Fibroblast of lung (primary cell): ENCODE results near the gene ABL1. TPM values are rescaled to one million over a fixed set of nuclear protein-coding genes. Genes with fewer than 3 reads are reported as not detected.

ENCODE experiments used
- DNase-seq, 2 donors: peaks; one replicate each; pipeline versions ENCODE4 v3.0.0 to v3.0.0-alpha.2; 2010; ENCODE audit warnings: low read depth in 2 of 2
- H2AFZ ChIP-seq: 2 replicates; pipeline ENCODE4 v1.5.1; 2012; ENCODE audit warnings: low read length, control low read depth, inconsistent platforms
- H3K27ac ChIP-seq: 2 replicates; pipeline ENCODE4 v1.5.1; 2011; ENCODE audit warnings: low read length, control low read depth; ENCODE audit not compliant: insufficient read depth
- H3K27me3 ChIP-seq: 2 replicates; pipeline ENCODE4 v1.5.1; 2011; ENCODE audit warnings: mild to moderate bottlenecking, low read length; ENCODE audit not compliant: control insufficient read depth, insufficient read depth
- H3K36me3 ChIP-seq: 2 replicates; pipeline ENCODE4 v1.5.1; 2011; ENCODE audit warnings: low read length; ENCODE audit not compliant: control insufficient read depth, insufficient read depth
- H3K4me1 ChIP-seq: 2 replicates; pipeline ENCODE4 v1.5.1; 2011; ENCODE audit warnings: low read length; ENCODE audit not compliant: control insufficient read depth, insufficient read depth; ENCODE audit errors: extremely low read depth
- H3K4me2 ChIP-seq: 2 replicates; pipeline ENCODE4 v1.5.1; 2011; ENCODE audit warnings: low read length, control low read depth; ENCODE audit not compliant: insufficient read depth; ENCODE audit errors: extremely low read depth
- H3K4me3 ChIP-seq, 4 experiments: fragments of 200-600 bp in 1 of 4; sonication (generic) in 1 of 4; replicated peaks in 1 of 4; 2 replicates each; pipeline ENCODE4 v1.5.1; 2011 to 2016; ENCODE audit warnings: low read length in 4 of 4, low read depth in 3 of 4, mild to moderate bottlenecking in 3 of 4, control low read depth in 2 of 4, inconsistent platforms in 1 of 4, mixed read lengths in 1 of 4; ENCODE audit not compliant: insufficient read depth in 1 of 4; ENCODE audit errors: control extremely low read depth in 1 of 4
- H3K79me2 ChIP-seq: 2 replicates; pipeline ENCODE4 v1.5.1; 2012; ENCODE audit warnings: mild to moderate bottlenecking, low read length, inconsistent platforms; ENCODE audit not compliant: control insufficient read depth, insufficient read depth
- H3K9ac ChIP-seq: 2 replicates; pipeline ENCODE4 v1.5.1; 2011; ENCODE audit warnings: mild to moderate bottlenecking, low read length, control low read depth; ENCODE audit not compliant: insufficient read depth
- H3K9me3 ChIP-seq: 2 replicates; pipeline ENCODE4 v1.5.1; 2012; ENCODE audit warnings: low read depth, low read length; ENCODE audit not compliant: control insufficient read depth, insufficient read depth
- H4K20me1 ChIP-seq: 2 replicates; pipeline ENCODE4 v1.5.1; 2011; ENCODE audit warnings: low read length; ENCODE audit not compliant: control insufficient read depth, insufficient read depth; ENCODE audit errors: extremely low read depth
- EZH2 ChIP-seq: IDR thresholded peaks from 2 replicates; pipeline ENCODE4 v1.5.1; 2012; ENCODE audit warnings: low read length, control low read depth, mild to moderate bottlenecking; ENCODE audit errors: missing control alignments
- polyA plus RNA-seq, 2 donors: library from polyadenylated mRNA; depleted of rRNA in 1 of 2; stranded (reverse) in 1 of 2; unstranded in 1 of 2; fragments of >200 nt; gene quantifications; 2 replicates each; pipeline ENCODE4 v1.2.1, GENCODE V29; 2011 to 2012; ENCODE audit warnings: missing spikeins in 1 of 2
- total RNA-seq: library from RNA; depleted of rRNA; stranded (reverse); fragments of >200 nt; gene quantifications from 2 replicates; pipeline ENCODE4 v1.2.1, GENCODE V29; 2014
- TF ChIP-seq, protein P1 (sequence below), 2 donors: IDR thresholded peaks in 1 of 2; conservative IDR thresholded peaks in 1 of 2; 1 replicate in 1 of 2; 2 replicates in 1 of 2; pipeline ENCODE4 v1.5.1; 2011 to 2012; ENCODE audit warnings: low read length in 2 of 2, control low read depth in 1 of 2, inconsistent platforms in 1 of 2, low read depth in 1 of 2, mild to moderate bottlenecking in 1 of 2

ABL1 gene
- total and polyA plus RNA-seq, 2 donors (not counting 1 experiment from before 2014, with no cell fraction given), result 46.6 to 65.4 TPM

DNA sequence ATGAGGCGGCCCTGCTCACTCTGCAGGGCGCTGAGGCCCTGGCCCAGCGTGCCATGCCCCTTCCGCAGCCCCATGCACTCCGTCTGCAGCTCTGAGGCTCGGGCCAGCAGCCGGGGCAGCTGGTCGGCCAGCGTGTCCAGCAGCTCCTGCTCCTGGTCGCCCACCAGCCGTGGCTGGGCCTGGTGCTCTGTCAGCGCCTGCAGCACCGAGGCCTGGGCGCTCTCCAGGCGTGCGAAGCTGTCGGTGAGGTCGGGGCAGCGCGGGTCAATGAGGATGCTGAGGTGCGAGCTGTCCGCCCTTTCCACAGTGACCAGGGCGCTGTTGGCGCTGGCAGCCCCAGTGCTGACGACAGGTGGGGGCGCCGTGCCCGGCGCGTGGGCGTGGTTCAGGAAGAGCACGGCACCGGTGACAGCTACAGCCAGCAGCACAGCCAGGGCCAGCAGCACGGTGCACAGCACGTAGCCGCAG lies 94.6 kb downstream of the ABL1 start:
- no peak overlapping the region for H3K27ac ChIP-seq
- no peak overlapping the region for H3K4me2 ChIP-seq

DNA sequence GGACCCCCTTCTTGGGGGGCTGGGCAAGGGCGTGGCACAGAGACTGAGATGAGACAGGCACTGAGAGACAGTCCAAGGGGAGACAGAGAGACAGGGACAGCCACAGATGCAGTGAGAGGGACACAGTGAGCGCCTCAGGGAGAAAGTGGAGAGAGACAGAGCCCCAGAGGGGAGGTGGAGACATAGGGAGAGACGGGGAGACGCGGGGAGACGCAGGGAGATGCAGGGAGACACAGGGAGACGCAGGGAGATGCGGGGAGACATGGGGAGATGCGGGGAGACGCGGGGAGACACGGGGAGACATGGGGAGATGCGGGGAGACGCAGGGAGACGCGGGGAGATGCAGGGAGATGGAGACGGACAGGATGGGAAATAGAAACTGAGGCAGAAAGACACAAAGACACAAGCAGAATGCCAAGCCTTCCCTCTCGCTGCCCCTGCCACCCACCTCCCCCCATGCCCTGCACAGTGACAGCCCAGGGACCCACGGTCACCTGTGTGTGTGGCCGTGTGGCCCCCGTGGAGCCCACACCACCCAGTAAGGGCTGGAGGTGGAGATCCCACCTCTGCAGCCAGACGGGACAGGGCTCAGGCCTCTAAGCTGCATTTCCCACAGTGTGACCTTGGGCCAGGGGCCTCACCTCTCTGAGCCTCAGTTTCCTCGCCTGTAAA lies 95.2 kb downstream of the ABL1 start:
- TF ChIP-seq, protein P1, sequence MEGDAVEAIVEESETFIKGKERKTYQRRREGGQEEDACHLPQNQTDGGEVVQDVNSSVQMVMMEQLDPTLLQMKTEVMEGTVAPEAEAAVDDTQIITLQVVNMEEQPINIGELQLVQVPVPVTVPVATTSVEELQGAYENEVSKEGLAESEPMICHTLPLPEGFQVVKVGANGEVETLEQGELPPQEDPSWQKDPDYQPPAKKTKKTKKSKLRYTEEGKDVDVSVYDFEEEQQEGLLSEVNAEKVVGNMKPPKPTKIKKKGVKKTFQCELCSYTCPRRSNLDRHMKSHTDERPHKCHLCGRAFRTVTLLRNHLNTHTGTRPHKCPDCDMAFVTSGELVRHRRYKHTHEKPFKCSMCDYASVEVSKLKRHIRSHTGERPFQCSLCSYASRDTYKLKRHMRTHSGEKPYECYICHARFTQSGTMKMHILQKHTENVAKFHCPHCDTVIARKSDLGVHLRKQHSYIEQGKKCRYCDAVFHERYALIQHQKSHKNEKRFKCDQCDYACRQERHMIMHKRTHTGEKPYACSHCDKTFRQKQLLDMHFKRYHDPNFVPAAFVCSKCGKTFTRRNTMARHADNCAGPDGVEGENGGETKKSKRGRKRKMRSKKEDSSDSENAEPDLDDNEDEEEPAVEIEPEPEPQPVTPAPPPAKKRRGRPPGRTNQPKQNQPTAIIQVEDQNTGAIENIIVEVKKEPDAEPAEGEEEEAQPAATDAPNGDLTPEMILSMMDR (conservative IDR thresholded peaks at IDR 0.05 in 1 of 2, IDR thresholded peaks at IDR 0.05 in 1 of 2; ENCODE audit: low read depth in 1 of 2, low read length in 2 of 2), result no peak
- no peak for TF ChIP-seq EZH2
- Histone ChIP-seq H3K79me2 (no peaks in the 10 kb centered on the region), H3K9ac (no peak overlapping the region), H4K20me1 (no peaks in the 10 kb centered on the region), H3K27ac (no peak overlapping the region), H3K4me1 (peaks cover 42% of the 10 kb centered on the region), H3K4me2 (no peak overlapping the region), H3K27me3 (no peaks in the 10 kb centered on the region), H3K9me3 (no peaks in the 10 kb centered on the region), H3K4me3 (no peak overlapping the region), H2AFZ (no peak overlapping the region), H3K36me3 (no peaks in the 10 kb centered on the region)
- DNase-seq, result no peak

More for the DNA sequence above, 94.6 kb downstream of the ABL1 start:
- no peaks in the 10 kb centered on the region for H4K20me1 ChIP-seq
- no peaks in the 10 kb centered on the region for H3K36me3 ChIP-seq
- no peak for TF ChIP-seq EZH2
- TF ChIP-seq, protein P1 (conservative IDR thresholded peaks at IDR 0.05 in 1 of 2, IDR thresholded peaks at IDR 0.05 in 1 of 2; ENCODE audit: low read depth in 1 of 2, low read length in 2 of 2), result no peak
- H3K9me3 ChIP-seq, result no peaks in the 10 kb centered on the region
- no peak for DNase-seq
- H3K9ac ChIP-seq, result no peak overlapping the region
- H3K27me3 ChIP-seq, result no peaks in the 10 kb centered on the region
- no peak overlapping the region for H3K4me3 ChIP-seq
- H3K79me2 ChIP-seq, result no peaks in the 10 kb centered on the region
- H2AFZ ChIP-seq, result no peak overlapping the region
- peaks cover 39% of the 10 kb centered on the region for H3K4me1 ChIP-seq

DNA sequence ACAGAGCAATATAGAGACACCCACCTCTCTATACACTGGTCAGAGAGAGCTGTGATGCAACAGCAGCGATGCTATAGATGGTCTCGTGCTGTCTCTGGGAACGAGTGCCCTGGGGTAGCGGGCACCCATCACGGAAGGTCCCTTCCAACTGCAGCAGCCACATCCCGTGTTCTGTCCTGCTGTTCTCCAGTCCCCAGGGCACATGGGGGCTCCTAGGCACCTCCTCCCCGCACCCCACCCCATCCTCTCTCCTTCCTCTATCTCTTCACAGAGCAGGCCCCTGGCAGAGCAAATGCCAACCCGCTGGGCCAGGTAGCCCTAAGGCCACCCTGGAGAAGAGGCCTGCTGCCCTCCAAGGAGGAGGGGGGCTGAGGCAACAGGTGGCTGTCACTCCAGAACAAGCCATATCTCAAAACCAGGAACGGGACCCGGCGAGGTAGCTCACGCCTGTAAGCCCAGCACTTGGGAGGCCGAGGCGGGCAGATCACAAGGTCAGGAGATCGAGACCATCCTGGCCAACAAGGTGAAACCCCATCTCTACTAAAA lies 95.8 kb downstream of the ABL1 start:
- no peak overlapping the region for H3K4me3 ChIP-seq
- H3K36me3 ChIP-seq, result no peaks in the 10 kb centered on the region
- H4K20me1 ChIP-seq, result no peaks in the 10 kb centered on the region
- H3K27me3 ChIP-seq, result no peaks in the 10 kb centered on the region
- H2AFZ ChIP-seq, result no peak overlapping the region
- H3K4me1 ChIP-seq, result peaks cover 49% of the 10 kb centered on the region
- no peaks in the 10 kb centered on the region for H3K9me3 ChIP-seq
- DNase-seq, result no peak
- H3K4me2 ChIP-seq, result no peak overlapping the region
- H3K79me2 ChIP-seq, result no peaks in the 10 kb centered on the region
- no peak overlapping the region for H3K27ac ChIP-seq
- H3K9ac ChIP-seq, result no peak overlapping the region
- TF ChIP-seq, protein P1 (conservative IDR thresholded peaks at IDR 0.05 in 1 of 2, IDR thresholded peaks at IDR 0.05 in 1 of 2; ENCODE audit: low read depth in 1 of 2, low read length in 2 of 2), result no peak
- no peak for TF ChIP-seq EZH2
